Measurements from ENCODE around the gene SCAPER.
A peak's percentile ranks its signal among the peaks of the same experiment; 100 is the strongest.
"Not testable (repeated sequence)": the region's sequence is repeated elsewhere in the genome, so short reads cannot be mapped to it uniquely, and the experiment has no call there.

Gene SCAPER

GRCh38 chr15:76868740-76869139, 36.4 kb downstream of the SCAPER start:
- no peak for DNase-seq
- in situ Hi-C loops (cut with HindIII; ENCODE audit: low pct_ligation_motif_present, low pct_unique_long_range_greater_than_20kb, low sequenced_read_pairs), result no loop called here

- peak; percentile 49 for DNase-seq
- in situ Hi-C loops (cut with HindIII; ENCODE audit: low pct_ligation_motif_present, low pct_unique_long_range_greater_than_20kb, low sequenced_read_pairs), result no loop called here
These were observed 38.3 kb downstream of the SCAPER start for GRCh38 chr15:76866716-76867321.

- in situ Hi-C loops (cut with HindIII; ENCODE audit: low pct_ligation_motif_present, low pct_unique_long_range_greater_than_20kb, low sequenced_read_pairs), result no loop called here
- no peak for DNase-seq
These were observed 39.1 kb downstream of the SCAPER start for GRCh38 chr15:76866008-76866407.

GRCh38 chr15:76865548-76865991, 39.6 kb downstream of the SCAPER start:
- in situ Hi-C loops (cut with HindIII; ENCODE audit: low pct_ligation_motif_present, low pct_unique_long_range_greater_than_20kb, low sequenced_read_pairs), result no loop called here
- DNase-seq, result no peak

GRCh38 chr15:76864586-76864985, 40.6 kb downstream of the SCAPER start:
- no peak for DNase-seq
- in situ Hi-C loops (cut with HindIII; ENCODE audit: low pct_ligation_motif_present, low pct_unique_long_range_greater_than_20kb, low sequenced_read_pairs), result no loop called here

GRCh38 chr15:76863693-76864092, 41.4 kb downstream of the SCAPER start:
- no peak for DNase-seq
- in situ Hi-C loops (cut with HindIII; ENCODE audit: low pct_ligation_motif_present, low pct_unique_long_range_greater_than_20kb, low sequenced_read_pairs), result no loop called here

- in situ Hi-C loops (cut with HindIII; ENCODE audit: low pct_ligation_motif_present, low pct_unique_long_range_greater_than_20kb, low sequenced_read_pairs), result no loop called here
- no peak for DNase-seq
These were observed 42.0 kb downstream of the SCAPER start for GRCh38 chr15:76863123-76863522.

- no peak for DNase-seq
- in situ Hi-C loops (cut with HindIII; ENCODE audit: low pct_ligation_motif_present, low pct_unique_long_range_greater_than_20kb, low sequenced_read_pairs), result no loop called here
These were observed 43.2 kb downstream of the SCAPER start for GRCh38 chr15:76861815-76862397.

GRCh38 chr15:76860201-76860600, 44.9 kb downstream of the SCAPER start:
- DNase-seq, result no peak
- in situ Hi-C loops (cut with HindIII; ENCODE audit: low pct_ligation_motif_present, low pct_unique_long_range_greater_than_20kb, low sequenced_read_pairs), result no loop called here

GRCh38 chr15:76850367-76850766, 54.8 kb downstream of the SCAPER start:
- DNase-seq; in situ Hi-C loops (cut with HindIII; ENCODE audit: low pct_ligation_motif_present, low pct_unique_long_range_greater_than_20kb, low sequenced_read_pairs): not testable (repeated sequence)

GRCh38 chr15:76846782-76847181, 58.4 kb downstream of the SCAPER start:
- no peak for DNase-seq
- in situ Hi-C loops (cut with HindIII; ENCODE audit: low pct_ligation_motif_present, low pct_unique_long_range_greater_than_20kb, low sequenced_read_pairs), result no loop called here

- DNase-seq, result no peak
- in situ Hi-C loops (cut with HindIII; ENCODE audit: low pct_ligation_motif_present, low pct_unique_long_range_greater_than_20kb, low sequenced_read_pairs), result no loop called here
These were observed 61.0 kb downstream of the SCAPER start for GRCh38 chr15:76844096-76844495.

- DNase-seq, result no peak
- in situ Hi-C loops (cut with HindIII; ENCODE audit: low pct_ligation_motif_present, low pct_unique_long_range_greater_than_20kb, low sequenced_read_pairs), result no loop called here
These were observed 61.9 kb downstream of the SCAPER start for GRCh38 chr15:76843269-76843668.

GRCh38 chr15:76840830-76841460, 64.2 kb downstream of the SCAPER start:
- DNase-seq, result peak; percentile 44
- in situ Hi-C loops (cut with HindIII; ENCODE audit: low pct_ligation_motif_present, low pct_unique_long_range_greater_than_20kb, low sequenced_read_pairs), result no loop called here

GRCh38 chr15:76839173-76839572, 66.0 kb downstream of the SCAPER start:
- in situ Hi-C loops (cut with HindIII; ENCODE audit: low pct_ligation_motif_present, low pct_unique_long_range_greater_than_20kb, low sequenced_read_pairs), result no loop called here
- DNase-seq, result no peak

- in situ Hi-C loops (cut with HindIII; ENCODE audit: low pct_ligation_motif_present, low pct_unique_long_range_greater_than_20kb, low sequenced_read_pairs), result no loop called here
- no peak for DNase-seq
These were observed 67.7 kb downstream of the SCAPER start for GRCh38 chr15:76837474-76837873.

GRCh38 chr15:76829939-76830338, 75.2 kb downstream of the SCAPER start:
- no peak for DNase-seq
- in situ Hi-C loops (cut with HindIII; ENCODE audit: low pct_ligation_motif_present, low pct_unique_long_range_greater_than_20kb, low sequenced_read_pairs), result no loop called here

GRCh38 chr15:76823890-76824289, 81.2 kb downstream of the SCAPER start:
- in situ Hi-C loops (cut with HindIII; ENCODE audit: low pct_ligation_motif_present, low pct_unique_long_range_greater_than_20kb, low sequenced_read_pairs), result no loop called here
- DNase-seq, result no peak

- in situ Hi-C loops (cut with HindIII; ENCODE audit: low pct_ligation_motif_present, low pct_unique_long_range_greater_than_20kb, low sequenced_read_pairs), result no loop called here
- no peak for DNase-seq
These were observed 81.8 kb downstream of the SCAPER start for GRCh38 chr15:76823303-76823702.

GRCh38 chr15:76818926-76819325, 86.2 kb downstream of the SCAPER start:
- in situ Hi-C loops (cut with HindIII; ENCODE audit: low pct_ligation_motif_present, low pct_unique_long_range_greater_than_20kb, low sequenced_read_pairs); DNase-seq: not testable (repeated sequence)
